GM19328 (cell line): ENCODE results near the gene USP24.

ENCODE experiments used
- ATAC-seq: cut with Tn5 transposase; IDR thresholded peaks from one replicate; pipeline ENCODE4 v1.9.1; 2021; ENCODE audit warnings: mild to moderate bottlenecking, moderate library complexity; ENCODE audit not compliant: unreplicated experiment

USP24 gene

DNA sequence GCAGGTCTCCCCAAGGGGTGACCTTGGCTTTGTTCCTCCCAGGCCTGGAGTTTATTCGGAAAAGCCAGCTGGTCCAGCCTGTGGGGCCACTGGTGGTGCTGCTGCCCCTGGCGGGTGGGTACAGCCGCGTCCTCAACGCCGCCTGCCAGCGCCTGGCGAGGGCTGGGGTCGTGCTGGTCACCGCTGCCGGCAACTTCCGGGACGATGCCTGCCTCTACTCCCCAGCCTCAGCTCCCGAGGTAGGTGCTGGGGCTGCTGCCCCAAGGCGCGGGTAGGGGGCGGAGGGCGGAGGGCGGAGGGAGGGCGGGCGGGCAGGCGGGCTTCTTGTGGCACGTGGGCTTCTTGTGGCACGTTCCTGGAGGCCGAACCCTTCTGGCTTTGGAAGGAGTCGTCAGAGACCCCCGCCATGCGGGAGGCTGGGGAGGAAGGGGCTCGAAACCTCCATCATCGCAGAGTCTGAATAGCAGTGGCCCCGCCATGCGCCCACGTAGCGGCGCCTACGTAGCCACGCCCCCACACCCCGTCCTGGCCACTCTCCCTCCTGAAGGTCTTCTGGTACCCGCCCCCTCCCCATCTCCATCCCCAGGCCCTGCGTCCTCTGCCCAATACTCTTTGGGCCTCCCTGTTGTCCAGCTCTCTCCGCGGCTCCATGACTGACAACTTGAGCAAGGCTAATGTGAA is 159.1 kb downstream of the USP24 start:
- no peak for ATAC-seq

DNA sequence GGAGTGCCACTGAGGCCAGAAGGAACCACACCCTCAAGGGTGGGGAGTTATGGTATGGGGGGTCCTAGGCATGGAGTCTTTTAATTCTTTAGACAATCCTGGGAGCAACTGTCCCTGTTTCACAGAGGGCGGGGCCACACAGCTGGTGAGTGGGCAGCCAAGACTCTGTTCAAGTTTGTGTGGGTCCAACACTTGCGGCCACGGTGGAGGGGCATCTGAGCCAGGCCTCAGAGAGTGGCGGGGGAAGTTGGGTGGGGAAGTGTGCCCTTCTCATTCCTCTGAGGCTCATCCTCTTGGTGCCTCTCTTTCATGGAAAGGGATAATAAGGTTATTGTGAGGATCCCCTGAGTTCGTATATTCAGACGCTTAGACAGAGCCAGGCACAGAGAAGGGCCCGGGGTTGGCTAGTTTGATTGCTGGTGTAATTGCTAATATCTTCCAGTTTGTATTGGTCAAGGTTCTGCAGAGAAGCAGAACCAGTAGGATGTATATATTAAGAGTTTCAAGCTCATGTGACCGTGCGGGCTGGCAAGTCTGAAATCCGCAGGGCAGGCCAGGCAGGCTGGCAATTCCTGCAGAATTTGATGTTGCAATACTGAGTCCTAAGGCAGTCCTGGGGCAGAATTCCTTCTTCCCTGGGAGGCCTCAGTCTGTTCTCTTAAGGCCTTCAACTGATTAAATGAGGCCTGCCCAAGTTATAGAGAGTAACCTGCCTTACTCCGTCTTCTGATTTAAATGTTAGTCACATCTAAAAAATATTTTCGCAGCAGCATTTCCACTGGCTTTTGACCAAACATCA is 159.9 kb downstream of the USP24 start:
- ATAC-seq: no peak

DNA sequence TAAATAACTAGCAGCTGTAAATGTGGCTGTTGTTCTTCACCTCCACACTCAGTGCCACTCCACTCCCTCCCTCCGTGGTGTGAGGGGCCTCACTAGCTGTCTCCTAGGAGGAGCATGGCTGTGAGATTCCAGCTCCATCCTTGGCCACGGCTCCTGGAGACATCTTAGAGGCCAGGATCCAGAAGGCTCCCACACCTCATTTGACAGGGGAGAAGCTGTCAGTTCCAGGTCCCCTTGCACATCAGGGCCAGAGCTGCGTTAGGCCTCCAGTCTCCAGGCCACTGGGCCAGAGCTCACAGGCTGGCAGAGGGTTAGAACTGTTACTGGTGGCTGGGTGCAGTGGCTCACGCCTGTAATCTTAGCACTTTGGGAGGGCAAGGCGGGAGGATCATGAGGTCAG is 160.8 kb downstream of the USP24 start:
- ATAC-seq: no peak

DNA sequence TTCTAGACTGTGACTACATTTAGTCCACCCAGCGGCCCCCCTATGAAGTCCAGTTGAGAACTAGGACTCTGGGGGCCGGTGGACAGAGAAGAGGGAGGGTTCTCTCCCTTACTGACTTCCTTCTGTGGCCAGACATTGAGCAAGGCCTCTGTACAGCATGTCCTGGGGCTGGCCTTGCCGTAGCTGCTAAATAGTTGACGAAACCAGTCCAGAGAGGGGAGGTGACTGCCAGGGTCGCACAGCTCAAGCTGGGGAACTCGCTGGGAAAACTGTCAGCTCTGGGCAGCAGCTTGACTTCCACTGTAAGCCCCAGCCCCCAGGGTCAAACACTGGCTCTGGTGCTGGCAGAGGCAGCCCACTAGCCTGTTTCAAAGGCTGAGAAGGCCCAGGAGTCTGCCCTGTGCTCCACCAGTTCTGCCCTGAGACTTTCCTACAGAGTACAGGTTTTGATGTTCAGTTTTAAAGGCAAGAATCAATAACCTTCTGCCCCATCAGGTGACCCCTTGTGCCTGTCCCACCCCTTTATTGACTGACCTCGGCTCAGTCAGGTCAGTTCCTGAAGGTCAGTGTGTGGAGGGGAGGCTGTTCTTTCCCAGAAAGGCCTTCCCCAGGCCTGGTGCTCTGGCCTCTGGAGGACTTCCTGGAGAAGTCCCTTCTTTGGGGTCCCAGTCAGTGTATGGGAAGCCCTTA is 161.8 kb downstream of the USP24 start:
- ATAC-seq: no peak

DNA sequence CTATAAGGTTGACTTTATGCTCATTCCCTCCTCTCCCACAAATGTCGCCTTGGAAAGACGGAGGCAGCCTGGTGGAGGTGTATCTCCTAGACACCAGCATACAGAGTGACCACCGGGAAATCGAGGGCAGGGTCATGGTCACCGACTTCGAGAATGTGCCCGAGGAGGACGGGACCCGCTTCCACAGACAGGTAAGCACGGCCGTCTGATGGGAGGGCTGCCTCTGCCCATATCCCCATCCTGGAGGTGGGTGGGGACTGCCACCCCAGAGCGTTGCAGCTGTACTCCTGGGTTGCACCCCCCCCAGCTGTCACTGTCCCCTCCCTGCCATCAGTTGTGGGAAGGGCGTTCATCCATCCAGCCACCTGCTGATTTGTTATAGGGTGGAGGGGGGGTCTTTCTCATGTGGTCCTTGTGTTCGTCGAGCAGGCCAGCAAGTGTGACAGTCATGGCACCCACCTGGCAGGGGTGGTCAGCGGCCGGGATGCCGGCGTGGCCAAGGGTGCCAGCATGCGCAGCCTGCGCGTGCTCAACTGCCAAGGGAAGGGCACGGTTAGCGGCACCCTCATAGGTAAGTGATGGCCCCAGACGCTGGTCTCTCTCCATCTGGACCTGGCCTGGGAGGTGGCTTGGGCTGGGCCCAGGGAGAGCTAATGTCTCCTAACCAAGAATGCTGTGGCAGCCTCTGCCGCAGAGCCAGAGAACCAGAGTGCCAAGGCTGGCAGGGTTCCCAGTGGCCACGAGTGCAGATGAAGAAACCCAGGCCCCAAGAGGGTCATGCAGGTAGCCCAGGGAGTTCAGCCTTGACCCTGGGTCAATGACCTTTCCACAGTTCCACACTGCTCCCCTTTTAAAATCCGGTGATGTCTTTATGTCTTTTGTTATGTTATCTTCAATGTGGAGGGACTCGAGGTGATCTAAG is 162.7 kb downstream of the USP24 start:
- ATAC-seq: no peak

DNA sequence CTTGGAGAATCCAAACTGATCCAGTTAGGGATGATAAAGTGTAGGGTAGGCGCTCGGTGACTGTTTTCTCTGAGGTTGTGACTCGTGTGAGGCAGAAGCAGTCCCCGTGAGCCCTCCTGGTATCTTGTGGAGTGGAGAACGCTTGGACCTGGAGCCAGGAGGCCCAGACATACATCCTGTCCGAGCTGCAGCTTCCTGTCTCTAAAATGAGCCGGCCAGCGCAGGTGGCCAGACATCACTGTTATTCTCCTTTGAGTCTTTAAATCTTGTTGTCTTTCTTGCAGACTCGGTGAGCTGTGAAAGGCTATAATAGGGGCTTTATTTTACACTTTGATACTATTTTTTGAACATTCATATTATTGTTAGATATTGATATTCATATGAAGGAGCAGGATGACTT is 163.5 kb downstream of the USP24 start:
- ATAC-seq: no peak

DNA sequence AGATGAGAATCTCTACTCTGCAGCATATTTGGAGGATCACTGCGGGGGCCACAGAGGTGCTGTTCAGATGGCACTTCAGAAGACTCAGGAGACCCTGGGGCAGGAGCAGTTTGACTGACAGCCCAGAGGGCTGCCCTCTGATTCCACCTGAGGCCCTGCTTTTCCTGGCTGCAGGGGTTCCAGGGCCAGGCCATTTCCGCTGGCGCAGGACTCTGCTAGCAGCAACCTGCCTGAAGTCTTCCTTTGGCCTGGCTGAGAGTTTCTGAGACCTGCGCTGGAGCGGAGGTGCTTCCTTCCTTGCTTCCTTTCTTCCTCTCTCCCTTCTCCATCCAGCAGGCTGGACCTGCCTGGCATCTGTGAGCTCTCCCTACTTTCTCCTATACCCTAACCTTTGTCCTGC is 164.0 kb downstream of the USP24 start:
- ATAC-seq: no peak

DNA sequence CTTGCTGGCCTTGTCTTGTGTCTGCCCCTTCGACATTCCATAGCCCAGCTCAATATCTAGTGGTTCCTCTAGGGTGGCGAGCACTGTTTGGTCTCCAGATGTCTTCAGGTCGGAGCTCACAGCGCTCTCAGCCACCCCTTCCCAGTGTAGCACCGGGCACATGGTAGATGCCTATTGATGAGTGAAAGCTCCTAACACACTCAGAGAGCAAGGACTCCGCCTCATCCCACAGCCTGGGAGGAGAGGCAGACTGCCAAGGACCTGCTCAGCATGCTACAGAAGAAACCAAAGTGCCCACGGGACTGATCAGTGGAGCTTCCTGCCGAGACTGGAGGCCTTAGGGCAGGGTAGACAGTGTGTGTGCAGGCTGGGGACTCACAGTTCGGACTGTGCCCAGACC is 164.9 kb downstream of the USP24 start:
- ATAC-seq: no peak

DNA sequence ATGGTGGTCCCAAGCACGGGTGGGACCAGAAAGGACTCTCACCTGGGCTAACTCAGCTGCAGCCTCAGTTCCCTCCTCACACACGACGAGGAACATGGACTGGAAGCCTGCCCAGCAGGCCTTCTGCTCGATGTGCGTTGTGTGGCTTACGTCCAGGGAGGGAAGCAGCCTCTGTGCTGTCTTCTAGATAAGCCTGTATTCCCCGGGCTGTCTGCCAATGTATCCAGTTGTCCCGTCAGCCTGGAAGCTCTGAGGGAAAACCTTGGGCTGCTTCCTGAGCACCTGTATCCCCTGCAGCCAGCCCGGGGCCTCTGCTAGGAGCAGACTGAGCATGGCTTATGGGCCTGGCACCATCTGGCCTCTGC is 165.3 kb downstream of the USP24 start:
- ATAC-seq: no peak

DNA sequence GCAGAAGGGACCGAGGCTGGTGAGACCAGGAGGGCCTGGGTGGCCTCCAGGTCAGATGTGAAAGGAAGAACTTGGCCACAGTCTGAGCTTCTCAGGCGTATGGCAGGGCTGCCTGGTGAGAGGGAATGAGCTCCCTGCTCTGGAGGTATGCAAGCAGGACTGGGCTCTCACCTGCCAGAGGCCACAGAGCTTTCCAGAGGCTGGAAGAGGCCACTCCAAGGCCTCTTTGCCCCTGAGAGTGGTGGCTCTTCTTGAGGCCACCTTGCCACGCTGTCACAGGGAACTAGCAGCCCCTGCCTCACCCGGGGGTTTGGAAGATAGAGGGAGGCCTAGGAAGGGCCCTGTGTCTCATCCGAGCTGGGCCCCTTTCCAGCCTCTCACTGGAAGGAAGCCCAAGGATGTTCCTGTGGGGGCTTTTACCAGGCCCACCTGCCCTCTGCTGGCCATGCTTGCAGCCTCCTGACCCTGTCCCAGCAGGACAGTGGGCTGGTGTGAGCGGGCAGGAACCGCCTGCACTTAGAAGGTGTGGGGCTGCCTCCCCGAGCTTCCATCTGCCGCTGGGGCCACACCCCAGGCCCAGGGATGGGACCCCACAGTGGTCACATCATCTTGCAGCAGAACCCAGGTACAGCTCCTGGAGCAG is 165.8 kb downstream of the USP24 start:
- no peak for ATAC-seq

DNA sequence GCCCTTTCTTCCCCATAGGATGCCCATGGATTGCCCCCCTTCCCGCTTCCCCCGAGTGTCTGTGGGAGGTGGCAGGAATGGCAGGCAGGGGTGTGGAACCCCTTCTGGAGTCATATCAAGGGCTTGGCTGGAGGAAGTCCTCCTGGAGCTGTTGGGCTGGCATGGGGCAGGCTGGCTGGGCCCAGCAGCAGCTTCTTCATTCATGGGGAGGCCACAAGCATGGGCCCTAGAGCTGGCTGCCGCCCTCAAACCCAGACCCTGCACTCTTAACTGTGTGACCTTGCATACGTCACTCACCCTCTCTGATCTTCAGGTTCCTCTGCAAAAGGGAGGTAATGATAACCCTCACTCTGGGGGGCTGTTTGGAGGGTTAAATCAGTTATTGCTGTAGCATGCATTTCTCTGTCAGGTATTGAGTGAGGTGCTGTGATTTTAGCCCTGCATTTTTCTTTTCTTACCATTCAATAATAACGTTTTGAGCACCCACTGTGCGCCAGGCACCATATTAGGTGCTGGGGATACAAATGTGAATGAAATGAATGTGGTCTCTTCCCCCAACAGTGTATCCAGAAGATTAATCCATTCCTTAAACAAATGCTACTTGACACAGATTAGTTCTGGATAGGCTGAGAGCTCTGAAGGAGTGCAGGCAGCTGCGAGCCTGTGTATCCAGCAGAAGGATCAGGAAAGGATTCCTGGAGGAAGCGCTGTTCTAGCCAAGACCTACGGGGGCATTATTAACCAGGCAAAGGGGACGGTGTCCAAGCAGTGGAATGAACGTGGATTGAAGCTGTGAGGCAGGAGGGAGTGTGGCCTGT is 166.5 kb downstream of the USP24 start:
- no peak for ATAC-seq

DNA sequence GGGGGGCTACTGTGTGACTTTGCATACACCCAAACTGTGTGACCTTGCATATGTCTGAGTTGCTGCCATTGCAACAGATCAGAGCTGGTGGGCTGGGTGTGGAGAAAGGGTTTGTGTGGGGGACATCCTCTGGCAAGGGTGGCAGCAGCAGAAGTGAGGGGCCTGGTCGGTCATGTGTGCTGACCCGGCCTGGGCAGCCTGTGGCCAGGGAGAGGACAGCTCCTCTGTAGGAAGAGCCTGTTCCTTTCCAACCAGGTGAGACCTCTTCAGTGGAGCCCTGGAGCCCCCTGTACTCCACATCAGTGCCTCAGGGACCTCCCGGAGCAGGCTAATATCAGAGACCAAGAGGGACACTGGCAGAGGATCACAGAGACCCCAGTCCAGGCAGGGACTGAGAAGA is 167.6 kb downstream of the USP24 start:
- no peak for ATAC-seq

DNA sequence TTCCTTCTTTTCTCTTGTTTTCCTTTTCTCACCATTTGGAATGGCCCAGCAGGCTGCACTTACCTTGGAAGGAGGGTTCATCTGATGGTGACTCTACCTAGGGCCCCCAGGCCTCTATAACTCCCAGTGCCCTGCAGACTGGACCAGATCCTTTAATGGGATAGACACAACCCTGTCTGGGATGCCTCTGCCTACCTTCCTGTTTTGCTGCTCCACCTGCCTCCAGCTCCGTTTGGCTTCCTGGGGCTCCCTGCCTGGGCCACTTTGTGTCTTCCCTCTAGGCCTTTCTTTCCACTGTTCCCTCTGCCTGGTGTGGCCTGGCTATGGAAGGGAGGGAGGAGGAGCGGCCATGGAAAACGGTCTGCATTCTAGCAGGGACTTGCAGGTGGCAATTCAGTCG is 168.3 kb downstream of the USP24 start:
- ATAC-seq: no peak

DNA sequence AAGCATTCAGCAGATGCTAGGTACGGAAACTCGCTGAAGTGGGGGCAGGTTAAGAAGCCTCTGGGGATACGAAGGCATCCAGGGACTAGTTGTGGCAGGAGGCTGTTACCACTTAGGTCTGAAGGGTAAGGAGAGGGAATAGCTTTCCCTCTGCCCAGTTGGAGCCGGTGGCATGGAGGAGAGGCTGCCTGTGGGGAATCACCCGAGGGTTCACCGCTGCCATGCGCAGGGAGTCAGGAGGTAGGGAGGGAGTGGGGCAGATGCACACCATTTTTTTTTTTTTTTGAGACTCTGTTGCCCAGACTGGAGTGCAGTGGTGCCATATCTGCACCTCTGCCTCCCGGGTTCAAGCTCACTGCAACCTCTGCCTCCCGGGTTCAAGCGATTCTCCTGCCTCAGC is 169.7 kb downstream of the USP24 start:
- no peak for ATAC-seq

DNA sequence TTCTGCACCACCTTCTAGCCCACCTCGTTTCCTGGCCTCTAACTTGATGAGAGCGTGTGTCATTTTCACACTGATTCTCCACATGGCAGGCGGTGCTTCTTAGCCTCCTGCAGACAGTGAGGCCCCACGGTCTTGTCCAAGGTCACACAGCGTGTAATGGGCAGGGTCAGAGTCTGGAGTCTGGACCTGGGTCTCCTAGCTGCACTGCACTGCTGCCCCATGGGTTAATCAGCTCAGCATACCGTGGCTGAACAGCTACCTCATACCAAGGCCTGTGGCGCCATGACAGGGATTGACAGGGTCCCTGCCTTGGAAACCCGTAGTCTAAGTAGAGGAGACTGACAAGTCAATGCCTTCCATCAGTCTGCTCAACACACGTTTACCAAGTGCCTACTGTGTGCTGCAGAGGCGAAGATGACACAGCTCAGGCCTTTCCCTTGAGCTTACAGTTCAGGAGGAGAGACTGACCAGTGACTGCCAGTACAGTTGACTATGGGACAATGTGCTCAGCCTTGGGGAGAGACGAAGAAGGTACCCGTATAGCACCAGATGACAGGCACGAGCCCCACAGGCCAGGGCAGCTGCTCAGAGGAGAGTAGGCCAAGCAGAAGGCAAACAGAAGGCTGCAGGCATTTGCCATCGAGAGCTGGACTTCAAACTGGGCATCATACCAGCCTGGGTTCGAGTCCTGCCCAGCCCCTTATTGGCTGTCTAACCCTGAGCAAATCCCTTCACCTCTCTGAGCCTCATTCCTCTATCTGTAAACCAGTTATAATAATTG is 170.4 kb downstream of the USP24 start:
- ATAC-seq: no peak

DNA sequence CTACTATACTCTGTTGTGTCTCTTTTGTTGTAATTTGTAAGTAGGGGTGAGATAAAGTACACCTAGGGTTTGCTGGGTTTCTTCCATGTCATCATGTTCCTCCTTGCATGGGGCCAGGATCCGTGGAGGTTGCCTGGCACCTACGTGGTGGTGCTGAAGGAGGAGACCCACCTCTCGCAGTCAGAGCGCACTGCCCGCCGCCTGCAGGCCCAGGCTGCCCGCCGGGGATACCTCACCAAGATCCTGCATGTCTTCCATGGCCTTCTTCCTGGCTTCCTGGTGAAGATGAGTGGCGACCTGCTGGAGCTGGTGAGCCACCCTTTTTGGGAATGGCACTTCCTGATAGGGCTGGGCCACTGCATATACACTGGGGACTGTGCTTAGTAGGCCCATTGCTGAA is 171.4 kb downstream of the USP24 start:
- ATAC-seq: no peak

DNA sequence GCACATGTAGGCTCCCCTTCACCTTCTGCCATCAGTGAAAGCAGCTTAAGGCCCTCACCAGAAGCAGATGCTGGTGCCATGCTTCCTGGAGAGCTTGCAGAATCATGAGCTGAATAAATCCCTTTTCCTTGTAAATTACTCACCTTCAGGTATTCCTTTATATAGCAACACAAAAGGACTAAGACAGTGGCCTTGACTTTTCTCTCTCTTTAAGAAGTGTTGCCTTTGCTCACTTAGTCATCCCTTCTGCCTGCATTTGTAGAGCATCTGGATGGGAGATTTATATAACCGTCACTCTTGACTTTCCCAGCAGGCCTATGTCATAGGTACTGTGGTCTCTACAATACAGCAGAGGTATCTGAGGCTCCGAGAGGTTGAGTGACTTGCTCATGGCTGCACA is 172.2 kb downstream of the USP24 start:
- no peak for ATAC-seq

DNA sequence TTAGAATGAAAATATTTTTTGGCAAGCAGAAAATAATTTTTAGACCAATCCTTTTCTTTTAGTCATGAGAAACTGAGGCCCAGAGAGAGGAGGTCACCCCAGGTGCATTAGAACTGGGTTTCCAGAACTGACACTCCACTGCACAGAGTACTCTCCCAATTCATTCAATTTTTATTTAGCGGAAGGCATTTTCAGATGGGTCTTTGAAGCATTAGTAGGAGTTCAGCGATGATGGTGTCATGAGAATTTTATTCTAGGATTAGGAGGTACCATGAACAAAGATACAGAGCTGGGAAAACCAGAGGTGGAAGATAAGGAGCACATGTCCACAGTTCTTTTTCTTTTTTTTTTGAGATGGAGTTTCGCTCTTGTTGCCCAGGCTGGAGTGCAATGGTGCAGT is 173.6 kb downstream of the USP24 start:
- ATAC-seq: no peak

DNA sequence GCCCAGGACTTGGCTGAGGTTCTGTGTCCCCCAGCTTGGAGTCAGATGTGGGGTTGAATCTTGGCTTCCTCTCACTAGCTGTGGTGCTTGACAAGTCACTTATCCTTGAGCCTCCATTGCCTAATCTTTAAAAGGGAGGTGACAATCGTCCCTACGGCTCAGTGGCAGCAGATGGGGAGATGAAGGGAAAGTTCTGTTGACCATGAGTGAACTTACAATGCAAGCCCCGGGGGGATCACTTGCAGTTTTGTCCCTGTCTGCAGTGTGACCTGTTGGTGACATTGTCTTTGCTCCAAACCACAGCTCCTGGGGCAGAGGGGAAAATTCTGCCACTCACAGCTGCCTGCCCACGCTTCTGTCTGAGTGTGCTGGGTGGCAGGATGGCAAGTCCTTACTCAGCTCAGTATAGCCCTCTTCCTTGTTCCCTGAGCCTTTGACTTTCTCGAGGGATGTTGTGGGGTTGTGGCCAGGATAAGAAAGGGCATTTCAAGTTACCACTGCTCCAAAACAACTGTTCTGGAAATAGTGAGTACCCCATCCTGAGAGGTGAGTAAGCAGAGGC is 174.2 kb downstream of the USP24 start:
- ATAC-seq: no peak
